Measurements from ENCODE around the gene USP15.

GRCh38 chr12:62370189-62370588, 110.0 kb downstream of the USP15 start:
- TF ChIP-seq POLR2A (IDR thresholded peaks at IDR 0.05; ENCODE audit: low read depth, low read length) (no peak), CTCF (IDR thresholded peaks at IDR 0.05; ENCODE audit: extremely low read depth in 1 of 2, insufficient read depth in 1 of 2, low read depth in 1 of 2, low read length in 2 of 2) (no peak), EZH2 (IDR thresholded peaks at IDR 0.05; ENCODE audit: borderline replicate concordance, low read depth, low read length, severe bottlenecking) (no peak), MYC (IDR thresholded peaks at IDR 0.05; ENCODE audit: low read depth, low read length) (no peak), FOS (IDR thresholded peaks at IDR 0.05; ENCODE audit: borderline replicate concordance, insufficient read depth, low read length) (no peak)

All from endothelial cell of umbilical vein (primary cell).